NB4 (cell line): Measurements from ENCODE around the gene RSBN1.

Experiments used
- DNase-seq: peaks from one replicate; pipeline ENCODE4 v3.0.0; 2010; ENCODE audit warnings: low read depth
- H3K4me3 ChIP-seq: one replicate; pipeline ENCODE4 v1.5.1; 2011; ENCODE audit warnings: mild to moderate bottlenecking, low read depth, low read length, moderate library complexity
- CTCF ChIP-seq: IDR thresholded peaks from one replicate; pipeline ENCODE4 v1.5.1; 2012; ENCODE audit warnings: low read depth, low read length
- MYC ChIP-seq: IDR thresholded peaks from 2 replicates; pipeline ENCODE4 v1.6.1; 2011; ENCODE audit warnings: low read depth, low read length
- POLR2A ChIP-seq: IDR thresholded peaks from 2 replicates; pipeline ENCODE4 v1.6.1; 2011; ENCODE audit warnings: mild to moderate bottlenecking; ENCODE audit not compliant: insufficient read length; ENCODE audit errors: extremely low read depth
- TF ChIP-seq, protein P1 (sequence below): IDR thresholded peaks from 2 replicates; pipeline ENCODE4 v1.6.1; 2011; ENCODE audit warnings: low read depth, low read length

The RSBN1 gene

GRCh38 chr1:113792986-113793385 is 19.3 kb downstream of the RSBN1 start:
- H3K4me3 ChIP-seq = no peak overlapping the region
- TF ChIP-seq POLR2A (no peak), CTCF (no peak), MYC (no peak)
- TF ChIP-seq, protein P1, sequence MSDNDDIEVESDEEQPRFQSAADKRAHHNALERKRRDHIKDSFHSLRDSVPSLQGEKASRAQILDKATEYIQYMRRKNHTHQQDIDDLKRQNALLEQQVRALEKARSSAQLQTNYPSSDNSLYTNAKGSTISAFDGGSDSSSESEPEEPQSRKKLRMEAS = no peak
- no peak for DNase-seq

- H3K4me3 ChIP-seq = no peak overlapping the region
- DNase-seq = no peak
- TF ChIP-seq CTCF (no peak), MYC (no peak), POLR2A (no peak)
- TF ChIP-seq, protein P1 = no peak
Observed at GRCh38 chr1:113792471-113792870, 19.8 kb downstream of the RSBN1 start.

- TF ChIP-seq, protein P1 = no peak
- TF ChIP-seq CTCF (no peak), MYC (no peak), POLR2A (no peak)
- no peak overlapping the region for H3K4me3 ChIP-seq
- no peak for DNase-seq
Observed at GRCh38 chr1:113788802-113789201, 23.5 kb downstream of the RSBN1 start.

GRCh38 chr1:113787663-113788062 is 24.6 kb downstream of the RSBN1 start:
- TF ChIP-seq, protein P1 = no peak
- no peak for TF ChIP-seq POLR2A
- TF ChIP-seq CTCF = no peak
- TF ChIP-seq MYC = no peak
- no peak overlapping the region for H3K4me3 ChIP-seq
- DNase-seq = no peak

- no peak for DNase-seq
- H3K4me3 ChIP-seq = no peak overlapping the region
- TF ChIP-seq, protein P1 = no peak
- TF ChIP-seq MYC = no peak
Observed at GRCh38 chr1:113786069-113786468, 26.2 kb downstream of the RSBN1 start.

GRCh38 chr1:113784104-113784779 is 28.0 kb downstream of the RSBN1 start:
- H3K4me3 ChIP-seq = peak overlapping the region; percentile 25
- TF ChIP-seq MYC (no peak), CTCF (no peak)
- TF ChIP-seq, protein P1 = no peak
- DNase-seq = peak; percentile 42
